ENCODE measurements around the gene GALNT10. TPM values are rescaled to one million over a fixed set of nuclear protein-coding genes. Genes with fewer than 3 reads are reported as not detected.

Gene GALNT10
- total and polyA plus RNA-seq, 2 of the 8 experiments (the other 6 are each of a cell fraction or from before 2014, with no cell fraction given), result 4.6 to 15.5 TPM

- Histone ChIP-seq H3K79me2 (ENCODE audit: control insufficient read depth in 1 of 2, insufficient read depth in 2 of 2, low read length in 2 of 2) (no peaks in the 10 kb centered on the region), H4K91ac (replicated peaks; ENCODE audit: insufficient read length, low read length) (no peak overlapping the region), H3K4me2 (ENCODE audit: insufficient read depth in 1 of 2, low read depth in 2 of 2, low read length in 2 of 2) (no peak overlapping the region)
Observed at GRCh38 chr5:154456540-154456939, 266.0 kb downstream of the GALNT10 start.

More at GRCh38 chr5:154456540-154456939, 266.0 kb downstream of the GALNT10 start:
- TF ChIP-seq JUND (IDR thresholded peaks at IDR 0.05; ENCODE audit: low read length) (no peak), BCL11A (IDR thresholded peaks at IDR 0.05; ENCODE audit: low read depth in 2 of 2, low read length in 2 of 2) (no peak), SRF (IDR thresholded peaks at IDR 0.05; ENCODE audit: low read depth, low read length) (no peak), MAFK (IDR thresholded peaks at IDR 0.05; ENCODE audit: low read depth, low read length) (no peak)
- H3K4ac ChIP-seq (replicated peaks; ENCODE audit: insufficient read length, low read depth, low read length), result no peak overlapping the region
- no peak overlapping the region for H3K56ac ChIP-seq (replicated peaks; ENCODE audit: insufficient read length, low read depth, low read length)
- no peak overlapping the region for H3K4me3 ChIP-seq (ENCODE audit: extremely low read depth in 1 of 4, insufficient read depth in 2 of 4, low read depth in 3 of 4, low read length in 4 of 4)
- CTCF ChIA-PET (ENCODE audit: partially characterized antibody), result interaction anchor here (0.6 to 4.6 kb wide), 4 partner anchors 8 to 174 kb away, joined by 3 to 17 read pairs (median 6); no protein-coding TSS in a partner anchor
- H4K20me1 ChIP-seq (replicated peaks in 1 of 2; ENCODE audit: control insufficient read depth in 1 of 2, insufficient read depth in 2 of 2, low read length in 2 of 2), result peaks cover 0 to 4% of the 10 kb centered on the region in 2 experiments
- no peaks in the 10 kb centered on the region for H3K9me3 ChIP-seq (ENCODE audit: insufficient read depth in 2 of 2, low read depth in 1 of 2, low read length in 1 of 2)
- POLR2A ChIA-PET (ENCODE audit: partially characterized antibody), result no interaction called here
- no peak overlapping the region for H4K5ac ChIP-seq (ENCODE audit: insufficient read length, low read depth, low read length)
- H3K4me1 ChIP-seq (replicated peaks in 1 of 4; ENCODE audit: control insufficient read depth in 3 of 4, insufficient read depth in 4 of 4, low read length in 3 of 4), result peaks cover 0 to 3% (median 0%) of the 10 kb centered on the region in 4 experiments; a peak in 3 of 7 replicates
- no peaks in the 10 kb centered on the region for H3K23me2 ChIP-seq (ENCODE audit: low read depth, low read length)
- H2BK20ac ChIP-seq (ENCODE audit: low read length), result no peak overlapping the region
- H2BK5ac ChIP-seq (ENCODE audit: low read depth, low read length), result no peak overlapping the region
- H3K79me1 ChIP-seq (ENCODE audit: low read depth, low read length), result no peaks in the 10 kb centered on the region
- no peak overlapping the region for H2AFZ ChIP-seq (ENCODE audit: low read length)
- peaks cover 6 to 25% (median 15%) of the 10 kb centered on the region in 4 experiments; a peak in 7 of 8 replicates for H3K36me3 ChIP-seq (ENCODE audit: control insufficient read depth in 2 of 4, insufficient read depth in 4 of 4, low read length in 3 of 4)
- no peak overlapping the region for H4K8ac ChIP-seq (ENCODE audit: extremely low read depth, insufficient read depth, low read length)
- H2AK5ac ChIP-seq (ENCODE audit: low read depth, low read length), result no peak overlapping the region
- H3K27ac ChIP-seq (ENCODE audit: low read depth, low read length), result no peak overlapping the region
- H3K14ac ChIP-seq (ENCODE audit: insufficient read length), result no peak overlapping the region
- FAIRE-seq, result no peak
- DNase-seq (ENCODE audit: low read depth in 1 of 2, low spot score in 2 of 2), result no peak
- no peak overlapping the region for H2BK120ac ChIP-seq (replicated peaks; ENCODE audit: low read depth, low read length)
- WGBS, 2 experiments (ENCODE audit: extremely low coverage in 1 of 2, insufficient coverage in 1 of 2, insufficient read length in 1 of 2, insufficient replicate concordance in 2 of 2, low coverage in 1 of 2, low lambda C conversion rate in 2 of 2, missing lambda C conversion rate in 1 of 2), result 88% methylated on average over 3 of the region's 3 CpGs; no CpG with 5 or more reads in 1 of the 2 experiments
- H3K9ac ChIP-seq (replicated peaks in 1 of 4; ENCODE audit: extremely low read depth in 1 of 4, low read depth in 3 of 4, low read length in 3 of 4), result peak overlapping the region in 1 of 4 experiments; percentile 13; a peak in 1 of 7 replicates
- H3K23ac ChIP-seq (ENCODE audit: insufficient read length), result no peak overlapping the region
- no peaks in the 10 kb centered on the region for H3K27me3 ChIP-seq (replicated peaks in 1 of 4; ENCODE audit: control insufficient read depth in 3 of 4, extremely low read depth in 1 of 4, insufficient read depth in 3 of 4, low read length in 3 of 4)
- no peak overlapping the region for H2BK12ac ChIP-seq (ENCODE audit: low read depth, low read length)
- H3K18ac ChIP-seq (ENCODE audit: extremely low read depth, low read length), result no peak overlapping the region
- no peak overlapping the region for H2BK15ac ChIP-seq (ENCODE audit: low read length)
